GM15510 (cell line): ENCODE results near the gene NRG3.

Experiments used
- POLR2A ChIP-seq: IDR thresholded peaks from 3 replicates; pipeline ENCODE4 v1.6.1; 2011; ENCODE audit warnings: borderline replicate concordance; ENCODE audit not compliant: insufficient read length; ENCODE audit errors: extremely low read depth

Gene NRG3

GRCh38 chr10:81969136-81969535 lies 94.1 kb downstream of the NRG3 start:
- no peak for TF ChIP-seq POLR2A

GRCh38 chr10:81978238-81978637 lies 103.2 kb downstream of the NRG3 start:
- TF ChIP-seq POLR2A = no peak

GRCh38 chr10:81981724-81982123 lies 106.7 kb downstream of the NRG3 start:
- TF ChIP-seq POLR2A = no peak

- no peak for TF ChIP-seq POLR2A
Observed at GRCh38 chr10:81984428-81984827, 109.4 kb downstream of the NRG3 start.

GRCh38 chr10:81995254-81995653 lies 120.3 kb downstream of the NRG3 start:
- TF ChIP-seq POLR2A = no peak

GRCh38 chr10:81996927-81997326 lies 121.9 kb downstream of the NRG3 start:
- no peak for TF ChIP-seq POLR2A

GRCh38 chr10:82020999-82021398 lies 146.0 kb downstream of the NRG3 start:
- no peak for TF ChIP-seq POLR2A

GRCh38 chr10:82027711-82028110 lies 152.7 kb downstream of the NRG3 start:
- TF ChIP-seq POLR2A = no peak

GRCh38 chr10:82037076-82037475 lies 162.1 kb downstream of the NRG3 start:
- TF ChIP-seq POLR2A = no peak

- TF ChIP-seq POLR2A = no peak
Observed at GRCh38 chr10:82038587-82038986, 163.6 kb downstream of the NRG3 start.

- TF ChIP-seq POLR2A = no peak
Observed at GRCh38 chr10:82040336-82040735, 165.3 kb downstream of the NRG3 start.

GRCh38 chr10:82041018-82041417 lies 166.0 kb downstream of the NRG3 start:
- TF ChIP-seq POLR2A = no peak

GRCh38 chr10:82056391-82056790 lies 181.4 kb downstream of the NRG3 start:
- TF ChIP-seq POLR2A = no peak

- no peak for TF ChIP-seq POLR2A
Observed at GRCh38 chr10:82068501-82068900, 193.5 kb downstream of the NRG3 start.

GRCh38 chr10:82071231-82071630 lies 196.2 kb downstream of the NRG3 start:
- TF ChIP-seq POLR2A = no peak

GRCh38 chr10:82072124-82072523 lies 197.1 kb downstream of the NRG3 start:
- TF ChIP-seq POLR2A = no peak

GRCh38 chr10:82075605-82076004 lies 200.6 kb downstream of the NRG3 start:
- TF ChIP-seq POLR2A = no peak
